SU-DHL-6 (cell line): Measurements from ENCODE around the gene PODXL2.

Experiments used
- H2AFZ ChIP-seq: fragments of 200-600 bp; sonication (generic); 2 replicates; pipeline ENCODE4 v1.6.1; 2014; ENCODE audit warnings: low read depth, mild to moderate bottlenecking, moderate library complexity, mixed read lengths, antibody characterized with exemption, low read length; ENCODE audit not compliant: severe bottlenecking
- H3F3A ChIP-seq: fragments of 200-600 bp; shearing (Covaris generic); 2 replicates; pipeline ENCODE4 v1.6.0; 2016; ENCODE audit warnings: antibody characterized with exemption, mild to moderate bottlenecking; ENCODE audit not compliant: insufficient read depth
- H3K27ac ChIP-seq: fragments of 200-600 bp; sonication (generic); 2 replicates; pipeline ENCODE4 v1.5.1; 2016; ENCODE audit warnings: low read depth, mild to moderate bottlenecking, low read length, moderate library complexity, mixed read lengths
- H3K27me3 ChIP-seq: fragments of 200-600 bp; sonication (generic), shearing (Covaris generic); 2 replicates; pipeline ENCODE4 v1.6.0; 2014; ENCODE audit warnings: mild to moderate bottlenecking, low read length
- H3K36me3 ChIP-seq: fragments of 200-600 bp; sonication (generic); 2 replicates; pipeline ENCODE4 v1.6.1; 2014; ENCODE audit warnings: mild to moderate bottlenecking, low read length, mixed read lengths
- H3K4me2 ChIP-seq: fragments of 300-600, 200-600 bp; shearing (Covaris generic), sonication (generic); 2 replicates; pipeline ENCODE4 v1.6.0; 2014; ENCODE audit warnings: low read length, low read depth, mild to moderate bottlenecking; ENCODE audit not compliant: poor library complexity, severe bottlenecking
- H3K4me3 ChIP-seq: fragments of 200-600 bp; sonication (generic); 2 replicates; pipeline ENCODE4 v1.5.1; 2014; ENCODE audit warnings: antibody characterized with exemption, low read length, mild to moderate bottlenecking, mixed read lengths; ENCODE audit not compliant: insufficient read depth, poor library complexity, severe bottlenecking
- H3K79me2 ChIP-seq: fragments of 200-600 bp; sonication (generic); 2 replicates; pipeline ENCODE4 v1.6.1; 2014; ENCODE audit warnings: mild to moderate bottlenecking, low read length, moderate library complexity; ENCODE audit not compliant: insufficient read depth
- H3K9ac ChIP-seq: fragments of 200-600 bp; sonication (generic); 2 replicates; pipeline ENCODE4 v1.7.0; 2014; ENCODE audit warnings: mild to moderate bottlenecking, low read length
- H3K9me2 ChIP-seq: fragments of 200-600 bp; sonication (generic); replicated peaks from 2 replicates; pipeline ENCODE4 v1.6.1; 2014; ENCODE audit warnings: low read length; ENCODE audit not compliant: insufficient read depth
- H3K9me3 ChIP-seq: fragments of 200-600 bp; sonication (generic); 2 replicates; pipeline ENCODE4 v1.6.1; 2014; ENCODE audit warnings: low read length, mixed read lengths; ENCODE audit not compliant: insufficient read depth
- H4K20me1 ChIP-seq: fragments of 200-600 bp; sonication (generic); 2 replicates; pipeline ENCODE4 v1.6.1; 2014; ENCODE audit warnings: low read depth, mild to moderate bottlenecking, antibody characterized with exemption, low read length, moderate library complexity, mixed read lengths
- CTCF ChIP-seq: fragments of 200-600 bp; sonication (generic); IDR thresholded peaks from one replicate; pipeline ENCODE4 v1.5.1; 2017; ENCODE audit warnings: antibody characterized with exemption, mild to moderate bottlenecking, low read length, moderate library complexity; ENCODE audit not compliant: insufficient read depth, poor library complexity, severe bottlenecking
- EZH2phosphoT487 ChIP-seq: fragments of 200-600 bp; sonication (generic), shearing (Covaris generic); conservative IDR thresholded peaks from 2 replicates; pipeline ENCODE4 v1.6.1; 2018; ENCODE audit warnings: mild to moderate bottlenecking, antibody characterized with exemption, low read length, moderate library complexity, mixed read lengths

PODXL2 gene

DNA sequence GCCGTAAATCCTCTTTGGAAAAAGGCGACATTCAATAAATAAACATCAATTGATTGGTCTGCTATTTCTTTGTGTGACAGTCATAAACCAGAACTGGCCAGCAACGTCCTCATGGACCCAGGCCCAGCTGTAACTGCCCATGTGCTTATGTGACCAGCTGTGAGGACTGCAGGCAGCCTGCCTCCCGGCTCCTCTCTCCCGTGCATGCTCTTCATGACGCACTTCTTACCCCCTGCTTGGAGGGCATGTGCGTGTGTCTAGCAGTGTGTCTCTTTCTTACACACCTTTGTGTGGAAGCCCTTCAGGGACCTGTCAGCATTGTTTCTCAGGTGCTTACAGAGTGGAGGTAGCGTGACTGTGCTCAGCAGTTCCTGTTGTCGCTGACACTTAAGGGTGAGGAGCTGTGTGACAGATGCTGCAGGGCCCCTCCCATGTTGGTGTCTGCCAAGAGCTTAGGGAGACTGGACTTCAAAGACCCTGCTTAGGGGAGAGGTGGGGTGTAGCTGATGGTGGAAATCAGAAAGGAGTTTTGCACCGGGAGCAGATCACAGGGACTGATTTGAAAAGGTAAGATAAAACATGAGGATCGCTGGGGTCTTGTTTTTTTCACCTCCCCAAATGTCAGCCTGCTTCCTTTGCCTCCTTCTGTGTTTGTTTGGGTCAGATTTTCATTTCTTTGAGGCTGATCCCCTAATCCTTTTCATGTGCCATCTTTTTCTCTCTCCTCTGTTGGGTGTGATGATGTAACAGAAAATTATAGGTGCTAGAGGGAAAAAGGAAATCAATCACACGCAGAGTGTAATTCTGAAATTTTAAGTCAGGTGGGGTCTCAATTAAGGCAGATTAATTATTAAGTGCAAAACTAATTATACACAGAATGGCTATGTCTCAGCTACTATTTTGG lies 2.1 kb downstream of the PODXL2 start:
- H3K4me3 ChIP-seq, result no peak overlapping the region
- no peaks in the 10 kb centered on the region for H3K9me3 ChIP-seq
- H3K9me2 ChIP-seq, result no peaks in the 10 kb centered on the region
- H3K36me3 ChIP-seq, result no peaks in the 10 kb centered on the region
- no peak for TF ChIP-seq EZH2phosphoT487
- TF ChIP-seq CTCF, result no peak
- no peak overlapping the region for H3K27ac ChIP-seq
- no peaks in the 10 kb centered on the region for H3K27me3 ChIP-seq
- peaks cover 3% of the 10 kb centered on the region; the same call in 1 of the 2 replicates for H3F3A ChIP-seq
- H4K20me1 ChIP-seq, result no peaks in the 10 kb centered on the region
- H3K9ac ChIP-seq, result no peak overlapping the region
- H3K4me2 ChIP-seq, result no peak overlapping the region
- no peaks in the 10 kb centered on the region for H3K79me2 ChIP-seq
- H2AFZ ChIP-seq, result no peak overlapping the region

DNA sequence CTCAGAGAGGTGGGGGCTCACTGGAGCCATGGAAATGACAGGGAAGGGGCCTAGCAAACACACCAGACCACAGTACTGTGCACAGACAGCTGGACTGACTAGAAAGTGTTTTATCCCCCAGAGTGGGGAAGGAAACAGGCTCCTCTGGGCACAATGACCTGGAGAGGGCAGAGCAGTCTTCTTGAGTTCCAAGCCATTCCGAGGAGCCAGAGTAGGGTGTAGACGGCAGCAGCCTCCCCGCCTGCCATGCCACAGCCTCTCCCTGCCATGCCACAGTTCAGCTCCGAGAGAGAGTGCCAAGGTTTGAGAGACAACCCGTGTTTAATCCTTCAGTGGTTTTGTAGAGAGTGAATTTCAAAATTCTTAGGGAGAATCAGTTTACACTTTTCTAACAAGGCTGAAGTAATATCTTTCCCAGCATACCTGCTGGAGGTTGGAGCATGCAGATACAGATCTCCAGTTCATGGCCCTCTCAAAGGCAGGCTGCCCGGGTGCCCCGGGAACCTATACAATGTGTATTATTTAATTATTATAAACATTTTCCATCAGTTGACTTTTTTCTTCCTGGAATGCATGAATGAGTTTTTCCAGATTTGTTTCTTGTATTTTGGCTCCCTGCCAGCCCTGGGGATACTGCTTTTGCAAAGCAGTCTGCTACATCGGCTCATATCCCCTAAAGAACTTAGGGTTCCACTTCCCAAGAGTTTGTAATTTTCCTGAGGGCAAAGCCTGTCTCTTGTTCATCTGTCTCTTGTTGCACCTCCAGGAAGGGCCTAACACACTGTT lies 3.2 kb downstream of the PODXL2 start:
- TF ChIP-seq CTCF (no peak), EZH2phosphoT487 (no peak)
- Histone ChIP-seq H3K9ac (no peak overlapping the region), H3K36me3 (no peaks in the 10 kb centered on the region), H4K20me1 (no peaks in the 10 kb centered on the region), H3K27ac (no peak overlapping the region), H3K4me3 (no peak overlapping the region), H3K9me2 (no peaks in the 10 kb centered on the region), H3K79me2 (no peaks in the 10 kb centered on the region), H3F3A (peaks cover 3% of the 10 kb centered on the region; the same call in 1 of the 2 replicates), H3K27me3 (no peaks in the 10 kb centered on the region), H3K4me2 (no peak overlapping the region), H2AFZ (no peak overlapping the region), H3K9me3 (no peaks in the 10 kb centered on the region)

- Histone ChIP-seq H3K36me3 (no peaks in the 10 kb centered on the region), H3K79me2 (no peaks in the 10 kb centered on the region), H2AFZ (no peak overlapping the region), H3K9me2 (no peaks in the 10 kb centered on the region), H3K27ac (no peak overlapping the region), H3F3A (no peaks in the 10 kb centered on the region), H3K4me2 (no peak overlapping the region), H4K20me1 (no peaks in the 10 kb centered on the region), H3K9me3 (no peaks in the 10 kb centered on the region), H3K27me3 (no peaks in the 10 kb centered on the region), H3K9ac (no peak overlapping the region), H3K4me3 (no peak overlapping the region)
- no peak for TF ChIP-seq EZH2phosphoT487
- TF ChIP-seq CTCF, result no peak
Observed at GRCh38 chr3:127634653-127635052, 5.7 kb downstream of the PODXL2 start.
